Measurements from ENCODE around the gene HOXB3. TPM values are rescaled to one million over a fixed set of nuclear protein-coding genes. Genes with fewer than 3 reads are reported as not detected.

HOXB3 gene
- polyA plus RNA-seq, 1 donor from 2014 or later, result not detected

DNA sequence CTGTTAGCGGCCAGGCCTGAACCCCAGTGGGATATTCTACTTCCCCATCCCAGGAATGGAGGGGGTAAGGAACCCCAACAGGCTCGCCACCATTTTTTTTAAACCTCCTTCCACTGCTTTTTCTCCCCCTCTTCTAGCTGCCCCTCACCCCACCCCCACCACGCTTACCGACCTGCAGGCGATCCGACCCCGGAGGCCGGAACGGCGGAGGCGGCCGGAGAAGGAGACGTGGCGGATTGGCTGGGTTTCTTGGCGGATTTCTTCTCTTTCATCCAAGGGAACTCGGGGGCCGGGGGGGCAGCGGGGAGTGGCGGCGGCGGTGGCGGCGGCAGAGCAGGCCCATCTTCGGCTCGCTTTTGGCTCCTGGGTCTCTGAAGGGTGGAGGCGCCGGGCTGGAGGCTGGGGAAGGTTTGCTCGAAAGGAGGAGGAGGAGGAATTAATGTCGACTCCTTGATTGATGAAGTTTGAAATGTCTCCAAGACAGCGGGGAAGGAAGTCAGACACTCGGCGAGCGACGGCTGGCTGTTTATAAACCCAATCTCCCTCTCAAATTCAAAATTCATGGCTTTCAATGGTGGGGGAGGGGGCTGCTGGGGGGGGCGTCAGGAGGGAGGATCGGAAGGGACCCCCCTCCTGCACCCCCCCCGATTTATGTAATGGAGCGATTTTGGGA lies 45.6 kb downstream of the HOXB3 start:
- TF ChIP-seq EP300 (conservative IDR thresholded peaks at IDR 0.05; ENCODE audit: poor library complexity, severe bottlenecking) (no peak), EZH2 (IDR thresholded peaks at IDR 0.05; ENCODE audit: borderline replicate concordance, insufficient read depth, low read length, poor library complexity, severe bottlenecking) (peak; percentile 48)
- TF ChIP-seq, protein P1, sequence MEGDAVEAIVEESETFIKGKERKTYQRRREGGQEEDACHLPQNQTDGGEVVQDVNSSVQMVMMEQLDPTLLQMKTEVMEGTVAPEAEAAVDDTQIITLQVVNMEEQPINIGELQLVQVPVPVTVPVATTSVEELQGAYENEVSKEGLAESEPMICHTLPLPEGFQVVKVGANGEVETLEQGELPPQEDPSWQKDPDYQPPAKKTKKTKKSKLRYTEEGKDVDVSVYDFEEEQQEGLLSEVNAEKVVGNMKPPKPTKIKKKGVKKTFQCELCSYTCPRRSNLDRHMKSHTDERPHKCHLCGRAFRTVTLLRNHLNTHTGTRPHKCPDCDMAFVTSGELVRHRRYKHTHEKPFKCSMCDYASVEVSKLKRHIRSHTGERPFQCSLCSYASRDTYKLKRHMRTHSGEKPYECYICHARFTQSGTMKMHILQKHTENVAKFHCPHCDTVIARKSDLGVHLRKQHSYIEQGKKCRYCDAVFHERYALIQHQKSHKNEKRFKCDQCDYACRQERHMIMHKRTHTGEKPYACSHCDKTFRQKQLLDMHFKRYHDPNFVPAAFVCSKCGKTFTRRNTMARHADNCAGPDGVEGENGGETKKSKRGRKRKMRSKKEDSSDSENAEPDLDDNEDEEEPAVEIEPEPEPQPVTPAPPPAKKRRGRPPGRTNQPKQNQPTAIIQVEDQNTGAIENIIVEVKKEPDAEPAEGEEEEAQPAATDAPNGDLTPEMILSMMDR (IDR thresholded peaks at IDR 0.05; ENCODE audit: poor library complexity, severe bottlenecking), result no peak

DNA sequence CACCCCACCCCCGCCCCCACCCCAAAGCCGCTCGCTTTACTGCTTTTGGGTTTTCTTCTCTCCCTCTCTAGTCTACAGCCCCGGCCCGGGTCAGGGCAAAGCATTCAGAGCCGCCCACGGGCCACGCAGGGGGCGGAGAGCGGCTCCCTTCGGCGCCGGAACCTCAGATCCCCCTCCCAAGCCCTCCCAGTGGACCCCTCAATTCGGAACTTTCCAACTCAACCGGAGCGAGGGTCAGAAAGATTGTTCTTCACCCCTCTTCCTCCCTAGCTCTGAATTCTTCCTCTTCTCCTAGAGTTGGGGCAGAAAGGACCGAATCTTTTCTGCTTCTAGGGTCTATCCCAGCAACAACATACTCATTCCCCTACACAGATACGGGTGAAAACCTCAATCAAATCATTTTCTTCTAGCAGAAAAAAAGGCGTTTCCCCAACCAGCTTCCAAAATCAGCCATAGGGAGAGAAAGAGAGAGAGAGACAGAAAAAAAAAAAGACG lies 46.1 kb downstream of the HOXB3 start:
- TF ChIP-seq POLR2AphosphoS5 (IDR thresholded peaks at IDR 0.05) (peak; percentile 1), EZH2 (IDR thresholded peaks at IDR 0.05; ENCODE audit: borderline replicate concordance, insufficient read depth, low read length, poor library complexity, severe bottlenecking) (peak; percentile 54), SMC3 (conservative IDR thresholded peaks at IDR 0.05; ENCODE audit: poor library complexity) (no peak), EP300 (conservative IDR thresholded peaks at IDR 0.05; ENCODE audit: poor library complexity, severe bottlenecking) (no peak), RAD21 (conservative IDR thresholded peaks at IDR 0.05) (no peak), MXI1 (conservative IDR thresholded peaks at IDR 0.05; ENCODE audit: poor library complexity, severe bottlenecking) (no peak), TAF1 (IDR thresholded peaks at IDR 0.05; ENCODE audit: low read depth) (no peak)
- TF ChIP-seq, protein P1 (IDR thresholded peaks at IDR 0.05; ENCODE audit: poor library complexity, severe bottlenecking), result no peak
- TF ChIP-seq, protein P2, sequence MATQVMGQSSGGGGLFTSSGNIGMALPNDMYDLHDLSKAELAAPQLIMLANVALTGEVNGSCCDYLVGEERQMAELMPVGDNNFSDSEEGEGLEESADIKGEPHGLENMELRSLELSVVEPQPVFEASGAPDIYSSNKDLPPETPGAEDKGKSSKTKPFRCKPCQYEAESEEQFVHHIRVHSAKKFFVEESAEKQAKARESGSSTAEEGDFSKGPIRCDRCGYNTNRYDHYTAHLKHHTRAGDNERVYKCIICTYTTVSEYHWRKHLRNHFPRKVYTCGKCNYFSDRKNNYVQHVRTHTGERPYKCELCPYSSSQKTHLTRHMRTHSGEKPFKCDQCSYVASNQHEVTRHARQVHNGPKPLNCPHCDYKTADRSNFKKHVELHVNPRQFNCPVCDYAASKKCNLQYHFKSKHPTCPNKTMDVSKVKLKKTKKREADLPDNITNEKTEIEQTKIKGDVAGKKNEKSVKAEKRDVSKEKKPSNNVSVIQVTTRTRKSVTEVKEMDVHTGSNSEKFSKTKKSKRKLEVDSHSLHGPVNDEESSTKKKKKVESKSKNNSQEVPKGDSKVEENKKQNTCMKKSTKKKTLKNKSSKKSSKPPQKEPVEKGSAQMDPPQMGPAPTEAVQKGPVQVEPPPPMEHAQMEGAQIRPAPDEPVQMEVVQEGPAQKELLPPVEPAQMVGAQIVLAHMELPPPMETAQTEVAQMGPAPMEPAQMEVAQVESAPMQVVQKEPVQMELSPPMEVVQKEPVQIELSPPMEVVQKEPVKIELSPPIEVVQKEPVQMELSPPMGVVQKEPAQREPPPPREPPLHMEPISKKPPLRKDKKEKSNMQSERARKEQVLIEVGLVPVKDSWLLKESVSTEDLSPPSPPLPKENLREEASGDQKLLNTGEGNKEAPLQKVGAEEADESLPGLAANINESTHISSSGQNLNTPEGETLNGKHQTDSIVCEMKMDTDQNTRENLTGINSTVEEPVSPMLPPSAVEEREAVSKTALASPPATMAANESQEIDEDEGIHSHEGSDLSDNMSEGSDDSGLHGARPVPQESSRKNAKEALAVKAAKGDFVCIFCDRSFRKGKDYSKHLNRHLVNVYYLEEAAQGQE (IDR thresholded peaks at IDR 0.05; ENCODE audit: borderline replicate concordance), result no peak
- Histone ChIP-seq H3K9ac (ENCODE audit: low read length) (no peak overlapping the region), H2AFZ (ENCODE audit: low read depth, low read length) (no peak overlapping the region), H3K36me3 (ENCODE audit: insufficient read depth, low read length) (no peaks in the 10 kb centered on the region), H3K27me3 (ENCODE audit: insufficient read depth, low read depth, low read length) (peaks cover 100% of the 10 kb centered on the region), H3K4me3 (ENCODE audit: low read length) (peak overlapping the region; percentile 60), H3K79me2 (replicated peaks; ENCODE audit: insufficient read depth, low read length) (no peaks in the 10 kb centered on the region), H3K27ac (ENCODE audit: low read length) (no peak overlapping the region), H3K4me2 (ENCODE audit: low read length) (no peak overlapping the region), H3K9me2 (ENCODE audit: insufficient read depth, low read length) (no peaks in the 10 kb centered on the region), H3K9me3 (ENCODE audit: low read length) (no peaks in the 10 kb centered on the region), H3F3A (ENCODE audit: insufficient read depth, low read length, poor library complexity, severe bottlenecking) (no peaks in the 10 kb centered on the region), H4K20me1 (ENCODE audit: insufficient read depth) (no peaks in the 10 kb centered on the region)

More for the DNA sequence above, 45.6 kb downstream of the HOXB3 start:
- Histone ChIP-seq H3K4me3 (ENCODE audit: low read length) (no peak overlapping the region), H3K27ac (ENCODE audit: low read length) (no peak overlapping the region), H3K36me3 (ENCODE audit: insufficient read depth, low read length) (no peaks in the 10 kb centered on the region), H3K9me3 (ENCODE audit: low read length) (no peaks in the 10 kb centered on the region), H3K27me3 (ENCODE audit: insufficient read depth, low read depth, low read length) (peaks cover 100% of the 10 kb centered on the region), H3K9ac (ENCODE audit: low read length) (no peak overlapping the region), H4K20me1 (ENCODE audit: insufficient read depth) (no peaks in the 10 kb centered on the region), H2AFZ (ENCODE audit: low read depth, low read length) (no peak overlapping the region), H3K9me2 (ENCODE audit: insufficient read depth, low read length) (no peaks in the 10 kb centered on the region), H3K79me2 (replicated peaks; ENCODE audit: insufficient read depth, low read length) (no peaks in the 10 kb centered on the region), H3F3A (ENCODE audit: insufficient read depth, low read length, poor library complexity, severe bottlenecking) (no peaks in the 10 kb centered on the region), H3K4me2 (ENCODE audit: low read length) (no peak overlapping the region)

Data from neural cell (in vitro differentiated cells).